ENCODE measurements around the gene GSTO1.

GSTO1 gene

DNA sequence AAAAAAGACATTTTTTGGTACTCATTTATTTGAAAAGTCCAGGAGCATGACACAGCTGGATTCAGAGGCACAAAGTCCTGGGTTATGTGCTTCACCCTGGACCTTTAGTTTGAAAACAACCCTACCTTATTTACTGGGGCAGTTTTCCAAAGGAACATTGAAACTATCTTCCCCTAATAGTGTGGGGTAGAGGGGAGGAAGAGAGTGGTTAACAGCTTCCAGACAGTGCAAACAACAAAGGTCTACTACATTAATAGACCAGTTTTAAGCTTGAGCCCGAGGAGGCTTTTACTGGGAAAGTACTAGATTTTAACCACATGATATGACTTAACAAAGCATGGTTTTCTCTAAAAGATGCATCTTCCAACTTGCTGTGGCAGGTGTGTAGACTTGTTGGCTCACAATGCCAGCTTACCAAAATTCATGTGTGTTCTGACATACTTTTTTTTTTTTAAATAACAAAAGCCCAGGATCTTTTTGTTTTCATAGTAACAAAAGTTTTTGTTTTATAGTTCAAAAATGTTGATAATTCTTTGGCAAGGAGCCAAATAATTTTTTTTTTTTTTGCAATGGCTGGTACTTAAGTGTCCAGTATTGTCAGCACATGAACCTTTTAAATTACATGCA is 1.8 kb downstream of the GSTO1 start (continued):
- TF ChIP-seq, protein P1, sequence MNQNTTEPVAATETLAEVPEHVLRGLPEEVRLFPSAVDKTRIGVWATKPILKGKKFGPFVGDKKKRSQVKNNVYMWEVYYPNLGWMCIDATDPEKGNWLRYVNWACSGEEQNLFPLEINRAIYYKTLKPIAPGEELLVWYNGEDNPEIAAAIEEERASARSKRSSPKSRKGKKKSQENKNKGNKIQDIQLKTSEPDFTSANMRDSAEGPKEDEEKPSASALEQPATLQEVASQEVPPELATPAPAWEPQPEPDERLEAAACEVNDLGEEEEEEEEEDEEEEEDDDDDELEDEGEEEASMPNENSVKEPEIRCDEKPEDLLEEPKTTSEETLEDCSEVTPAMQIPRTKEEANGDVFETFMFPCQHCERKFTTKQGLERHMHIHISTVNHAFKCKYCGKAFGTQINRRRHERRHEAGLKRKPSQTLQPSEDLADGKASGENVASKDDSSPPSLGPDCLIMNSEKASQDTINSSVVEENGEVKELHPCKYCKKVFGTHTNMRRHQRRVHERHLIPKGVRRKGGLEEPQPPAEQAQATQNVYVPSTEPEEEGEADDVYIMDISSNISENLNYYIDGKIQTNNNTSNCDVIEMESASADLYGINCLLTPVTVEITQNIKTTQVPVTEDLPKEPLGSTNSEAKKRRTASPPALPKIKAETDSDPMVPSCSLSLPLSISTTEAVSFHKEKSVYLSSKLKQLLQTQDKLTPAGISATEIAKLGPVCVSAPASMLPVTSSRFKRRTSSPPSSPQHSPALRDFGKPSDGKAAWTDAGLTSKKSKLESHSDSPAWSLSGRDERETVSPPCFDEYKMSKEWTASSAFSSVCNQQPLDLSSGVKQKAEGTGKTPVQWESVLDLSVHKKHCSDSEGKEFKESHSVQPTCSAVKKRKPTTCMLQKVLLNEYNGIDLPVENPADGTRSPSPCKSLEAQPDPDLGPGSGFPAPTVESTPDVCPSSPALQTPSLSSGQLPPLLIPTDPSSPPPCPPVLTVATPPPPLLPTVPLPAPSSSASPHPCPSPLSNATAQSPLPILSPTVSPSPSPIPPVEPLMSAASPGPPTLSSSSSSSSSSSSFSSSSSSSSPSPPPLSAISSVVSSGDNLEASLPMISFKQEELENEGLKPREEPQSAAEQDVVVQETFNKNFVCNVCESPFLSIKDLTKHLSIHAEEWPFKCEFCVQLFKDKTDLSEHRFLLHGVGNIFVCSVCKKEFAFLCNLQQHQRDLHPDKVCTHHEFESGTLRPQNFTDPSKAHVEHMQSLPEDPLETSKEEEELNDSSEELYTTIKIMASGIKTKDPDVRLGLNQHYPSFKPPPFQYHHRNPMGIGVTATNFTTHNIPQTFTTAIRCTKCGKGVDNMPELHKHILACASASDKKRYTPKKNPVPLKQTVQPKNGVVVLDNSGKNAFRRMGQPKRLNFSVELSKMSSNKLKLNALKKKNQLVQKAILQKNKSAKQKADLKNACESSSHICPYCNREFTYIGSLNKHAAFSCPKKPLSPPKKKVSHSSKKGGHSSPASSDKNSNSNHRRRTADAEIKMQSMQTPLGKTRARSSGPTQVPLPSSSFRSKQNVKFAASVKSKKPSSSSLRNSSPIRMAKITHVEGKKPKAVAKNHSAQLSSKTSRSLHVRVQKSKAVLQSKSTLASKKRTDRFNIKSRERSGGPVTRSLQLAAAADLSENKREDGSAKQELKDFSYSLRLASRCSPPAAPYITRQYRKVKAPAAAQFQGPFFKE (tag by site-specific recombination; IDR thresholded peaks at IDR 0.05; ENCODE audit: borderline replicate concordance), result no peak
- TF ChIP-seq, protein P2, sequence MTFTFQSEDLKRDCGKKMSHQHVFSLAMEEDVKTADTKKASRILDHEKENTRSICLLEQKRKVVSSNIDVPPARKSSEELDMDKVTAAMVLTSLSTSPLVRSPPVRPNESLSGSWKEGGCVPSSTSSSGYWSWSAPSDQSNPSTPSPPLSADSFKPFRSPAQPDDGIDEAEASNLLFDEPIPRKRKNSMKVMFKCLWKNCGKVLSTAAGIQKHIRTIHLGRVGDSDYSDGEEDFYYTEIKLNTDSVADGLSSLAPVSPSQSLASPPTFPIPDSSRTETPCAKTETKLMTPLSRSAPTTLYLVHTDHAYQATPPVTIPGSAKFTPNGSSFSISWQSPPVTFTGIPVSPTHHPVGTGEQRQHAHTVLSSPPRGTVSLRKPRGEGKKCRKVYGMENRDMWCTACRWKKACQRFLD (tag by site-specific recombination; IDR thresholded peaks at IDR 0.05), result no peak
- TF ChIP-seq ZNF558 (tag by site-specific recombination; IDR thresholded peaks at IDR 0.05) (no peak), ZNF514 (tag by site-specific recombination; IDR thresholded peaks at IDR 0.05) (no peak), ZNF175 (tag by site-specific recombination; IDR thresholded peaks at IDR 0.05) (no peak), ZNF48 (tag by site-specific recombination; IDR thresholded peaks at IDR 0.05) (no peak), KLF9 (tag by site-specific recombination; IDR thresholded peaks at IDR 0.05; ENCODE audit: low read depth) (no peak), ZNF391 (tag by site-specific recombination; IDR thresholded peaks at IDR 0.05; ENCODE audit: borderline replicate concordance, low read depth) (no peak), ZBTB20 (tag by site-specific recombination; IDR thresholded peaks at IDR 0.05) (no peak), ZNF239 (tag by site-specific recombination; IDR thresholded peaks at IDR 0.05) (no peak), ZNF426 (tag by site-specific recombination; IDR thresholded peaks at IDR 0.05) (no peak), ZNF747 (tag by site-specific recombination; IDR thresholded peaks at IDR 0.05) (no peak), ZNF274 (IDR thresholded peaks at IDR 0.05; ENCODE audit: low read length) (no peak), ZNF274 (tag by site-specific recombination; IDR thresholded peaks at IDR 0.05; ENCODE audit: borderline replicate concordance) (no peak), ZNF600 (tag by site-specific recombination; IDR thresholded peaks at IDR 0.05) (no peak), SCRT1 (tag by site-specific recombination; IDR thresholded peaks at IDR 0.05; ENCODE audit: borderline replicate concordance) (no peak), GLI2 (tag by site-specific recombination; IDR thresholded peaks at IDR 0.05; ENCODE audit: borderline replicate concordance, low read depth) (0 out of 2 replicates have a peak, but pooled peaks have one; percentile 31), ZNF24 (tag by site-specific recombination; IDR thresholded peaks at IDR 0.05) (no peak), REPIN1 (tag by site-specific recombination; IDR thresholded peaks at IDR 0.05; ENCODE audit: low read depth) (no peak), ZBTB17 (tag by site-specific recombination; IDR thresholded peaks at IDR 0.05) (no peak), ZNF155 (tag by site-specific recombination; IDR thresholded peaks at IDR 0.05) (no peak), WT1 (tag by site-specific recombination; IDR thresholded peaks at IDR 0.05) (no peak), ZNF248 (tag by site-specific recombination; IDR thresholded peaks at IDR 0.05) (no peak), ZNF529 (tag by site-specific recombination; IDR thresholded peaks at IDR 0.05; ENCODE audit: insufficient replicate concordance) (peak; percentile 14), ZNF140 (tag by site-specific recombination; IDR thresholded peaks at IDR 0.05) (no peak), FEZF1 (tag by site-specific recombination; IDR thresholded peaks at IDR 0.05) (no peak)
- TF ChIP-seq, protein P3, sequence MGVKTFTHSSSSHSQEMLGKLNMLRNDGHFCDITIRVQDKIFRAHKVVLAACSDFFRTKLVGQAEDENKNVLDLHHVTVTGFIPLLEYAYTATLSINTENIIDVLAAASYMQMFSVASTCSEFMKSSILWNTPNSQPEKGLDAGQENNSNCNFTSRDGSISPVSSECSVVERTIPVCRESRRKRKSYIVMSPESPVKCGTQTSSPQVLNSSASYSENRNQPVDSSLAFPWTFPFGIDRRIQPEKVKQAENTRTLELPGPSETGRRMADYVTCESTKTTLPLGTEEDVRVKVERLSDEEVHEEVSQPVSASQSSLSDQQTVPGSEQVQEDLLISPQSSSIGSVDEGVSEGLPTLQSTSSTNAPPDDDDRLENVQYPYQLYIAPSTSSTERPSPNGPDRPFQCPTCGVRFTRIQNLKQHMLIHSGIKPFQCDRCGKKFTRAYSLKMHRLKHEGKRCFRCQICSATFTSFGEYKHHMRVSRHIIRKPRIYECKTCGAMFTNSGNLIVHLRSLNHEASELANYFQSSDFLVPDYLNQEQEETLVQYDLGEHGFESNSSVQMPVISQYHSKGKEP (tag by site-specific recombination; IDR thresholded peaks at IDR 0.05), result peak; percentile 32; the same call in 1 of the 2 replicates
- TF ChIP-seq, protein P4, sequence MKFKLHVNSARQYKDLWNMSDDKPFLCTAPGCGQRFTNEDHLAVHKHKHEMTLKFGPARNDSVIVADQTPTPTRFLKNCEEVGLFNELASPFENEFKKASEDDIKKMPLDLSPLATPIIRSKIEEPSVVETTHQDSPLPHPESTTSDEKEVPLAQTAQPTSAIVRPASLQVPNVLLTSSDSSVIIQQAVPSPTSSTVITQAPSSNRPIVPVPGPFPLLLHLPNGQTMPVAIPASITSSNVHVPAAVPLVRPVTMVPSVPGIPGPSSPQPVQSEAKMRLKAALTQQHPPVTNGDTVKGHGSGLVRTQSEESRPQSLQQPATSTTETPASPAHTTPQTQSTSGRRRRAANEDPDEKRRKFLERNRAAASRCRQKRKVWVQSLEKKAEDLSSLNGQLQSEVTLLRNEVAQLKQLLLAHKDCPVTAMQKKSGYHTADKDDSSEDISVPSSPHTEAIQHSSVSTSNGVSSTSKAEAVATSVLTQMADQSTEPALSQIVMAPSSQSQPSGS (tag by site-specific recombination; IDR thresholded peaks at IDR 0.05; ENCODE audit: low read depth), result no peak
- TF ChIP-seq, protein P5, sequence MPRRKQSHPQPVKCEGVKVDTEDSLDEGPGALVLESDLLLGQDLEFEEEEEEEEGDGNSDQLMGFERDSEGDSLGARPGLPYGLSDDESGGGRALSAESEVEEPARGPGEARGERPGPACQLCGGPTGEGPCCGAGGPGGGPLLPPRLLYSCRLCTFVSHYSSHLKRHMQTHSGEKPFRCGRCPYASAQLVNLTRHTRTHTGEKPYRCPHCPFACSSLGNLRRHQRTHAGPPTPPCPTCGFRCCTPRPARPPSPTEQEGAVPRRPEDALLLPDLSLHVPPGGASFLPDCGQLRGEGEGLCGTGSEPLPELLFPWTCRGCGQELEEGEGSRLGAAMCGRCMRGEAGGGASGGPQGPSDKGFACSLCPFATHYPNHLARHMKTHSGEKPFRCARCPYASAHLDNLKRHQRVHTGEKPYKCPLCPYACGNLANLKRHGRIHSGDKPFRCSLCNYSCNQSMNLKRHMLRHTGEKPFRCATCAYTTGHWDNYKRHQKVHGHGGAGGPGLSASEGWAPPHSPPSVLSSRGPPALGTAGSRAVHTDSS (tag by site-specific recombination; IDR thresholded peaks at IDR 0.05), result no peak
